ENCODE measurements around the gene EPB41L4B.

The EPB41L4B gene

GRCh38 chr9:109319626-109320241 lies 1.1 kb downstream of the EPB41L4B start:
- DNase-seq: peak; percentile 28

- DNase-seq: no peak
Measured at GRCh38 chr9:109319017-109319625, 1.7 kb downstream of the EPB41L4B start.

- DNase-seq: no peak
Measured at GRCh38 chr9:109317979-109318741, 2.7 kb downstream of the EPB41L4B start.

- no peak for DNase-seq
Measured at GRCh38 chr9:109317311-109317978, 3.4 kb downstream of the EPB41L4B start.

GRCh38 chr9:109316207-109316640 lies 4.6 kb downstream of the EPB41L4B start:
- no peak for DNase-seq

GRCh38 chr9:109315480-109316206 lies 5.2 kb downstream of the EPB41L4B start:
- DNase-seq: no peak

GRCh38 chr9:109314011-109314531 lies 6.8 kb downstream of the EPB41L4B start:
- DNase-seq: no peak

GRCh38 chr9:109313351-109313750 lies 7.5 kb downstream of the EPB41L4B start:
- no peak for DNase-seq

- DNase-seq: no peak
Measured at GRCh38 chr9:109312783-109313182, 8.1 kb downstream of the EPB41L4B start.

GRCh38 chr9:109311731-109312130 lies 9.1 kb downstream of the EPB41L4B start:
- DNase-seq: no peak

- DNase-seq: no peak
Measured at GRCh38 chr9:109311286-109311685, 9.6 kb downstream of the EPB41L4B start.

GRCh38 chr9:109310486-109310901 lies 10.4 kb downstream of the EPB41L4B start:
- DNase-seq: no peak

- DNase-seq: no peak
Measured at GRCh38 chr9:109309282-109309681, 11.6 kb downstream of the EPB41L4B start.

- no peak for DNase-seq
Measured at GRCh38 chr9:109307380-109308240, 13.2 kb downstream of the EPB41L4B start.

GRCh38 chr9:109305801-109306200 lies 15.1 kb downstream of the EPB41L4B start:
- no peak for DNase-seq

- no peak for DNase-seq
Measured at GRCh38 chr9:109304347-109304746, 16.5 kb downstream of the EPB41L4B start.

- no peak for DNase-seq
Measured at GRCh38 chr9:109303900-109304299, 17.0 kb downstream of the EPB41L4B start.

- DNase-seq: no peak
Measured at GRCh38 chr9:109302606-109303005, 18.3 kb downstream of the EPB41L4B start.

GRCh38 chr9:109301012-109301411 lies 19.8 kb downstream of the EPB41L4B start:
- no peak for DNase-seq

- DNase-seq: no peak
Measured at GRCh38 chr9:109299891-109300290, 21.0 kb downstream of the EPB41L4B start.

GRCh38 chr9:109297899-109298298 lies 23.0 kb downstream of the EPB41L4B start:
- no peak for DNase-seq
